PC-3 (cell line): ENCODE data around the gene LRP1B. TPM values are rescaled to one million over a fixed set of nuclear protein-coding genes. Genes with fewer than 3 reads are reported as not detected.

ENCODE experiments used
- ATAC-seq: fragments of 200-7000 bp; cut with Tn5 transposase; 2 replicates; pipeline ENCODE4 v1.9.1; 2020; ENCODE audit warnings: mild to moderate bottlenecking, moderate library complexity
- BruUV-seq: library from RNA; stranded (reverse); fragments of 400-500 nt; replicated peaks from 2 replicates; lab custom pipeline; 2021; lab: Mats Ljungman, UMichigan
- CTCF ChIA-PET: fragments of 300-600 bp; sonication (Branson Sonifier 250); formaldehyde crosslinking; loops from one replicate; lab custom pipeline; 2022; ENCODE audit warnings: antibody characterized with exemption; lab: Charles Lee
- POLR2A ChIA-PET: fragments of 300-600 bp; sonication (Branson Sonifier 250); formaldehyde crosslinking; loops from one replicate; lab custom pipeline; 2022; ENCODE audit warnings: antibody characterized with exemption; ENCODE audit not compliant: unreplicated experiment; lab: Charles Lee
- DNase-seq: peaks from one replicate; pipeline ENCODE4 v3.0.0-alpha.2; 2015
- H2AFZ ChIP-seq: fragments of 300-600 bp; sonication (generic); 2 replicates; pipeline ENCODE4 v1.6.0; 2016; ENCODE audit warnings: antibody characterized with exemption, low read length
- H3F3A ChIP-seq: fragments of 300-600 bp; sonication (generic); one replicate; pipeline ENCODE4 v1.6.0; 2017; ENCODE audit warnings: antibody characterized with exemption, low read length, control low read depth, mild to moderate bottlenecking; ENCODE audit not compliant: unreplicated experiment
- H3K27ac ChIP-seq: fragments of 300-600 bp; sonication (generic); 2 replicates; pipeline ENCODE4 v1.5.1; 2016; ENCODE audit warnings: mild to moderate bottlenecking, low read length
- H3K27me3 ChIP-seq: fragments of 300-600 bp; sonication (generic); 2 replicates; pipeline ENCODE4 v1.6.1; 2016; ENCODE audit warnings: low read length, mixed read lengths
- H3K36me3 ChIP-seq: fragments of 300-600 bp; sonication (generic); 2 replicates; pipeline ENCODE4 v1.6.1; 2016; ENCODE audit warnings: low read depth, mixed run types, low read length, mixed read lengths
- H3K4me1 ChIP-seq: fragments of 300-600 bp; sonication (generic); 2 replicates; pipeline ENCODE4 v1.5.1; 2016; ENCODE audit warnings: low read length; ENCODE audit not compliant: insufficient read depth
- H3K4me2 ChIP-seq: fragments of 300-600 bp; sonication (generic); 2 replicates; pipeline ENCODE4 v1.6.0; 2016; ENCODE audit warnings: low read length
- H3K4me3 ChIP-seq: fragments of 300-600 bp; sonication (generic); 2 replicates; pipeline ENCODE4 v1.5.1; 2016; ENCODE audit warnings: mild to moderate bottlenecking, low read length, mixed read lengths
- H3K79me2 ChIP-seq: fragments of 300-600 bp; sonication (generic); 2 replicates; pipeline ENCODE4 v1.6.1; 2017; ENCODE audit warnings: low read length, mixed read lengths
- H3K9ac ChIP-seq: fragments of 300-600 bp; sonication (generic); 2 replicates; pipeline ENCODE4 v1.6.0; 2016; ENCODE audit warnings: mild to moderate bottlenecking, low read length
- H3K9me2 ChIP-seq: fragments of 300-600 bp; sonication (generic); replicated peaks from 2 replicates; pipeline ENCODE4 v1.6.1; 2016; ENCODE audit warnings: mixed run types, low read length, mixed read lengths
- H3K9me3 ChIP-seq: fragments of 300-600 bp; sonication (generic); 2 replicates; pipeline ENCODE4 v1.6.1; 2016; ENCODE audit warnings: low read length, mixed read lengths
- H4K20me1 ChIP-seq: fragments of 300-600 bp; sonication (generic); 2 replicates; pipeline ENCODE4 v1.6.1; 2016; ENCODE audit warnings: low read length, mixed read lengths
- CTCF ChIP-seq: fragments of 300-600 bp; sonication (generic); conservative IDR thresholded peaks from 2 replicates; pipeline ENCODE4 v1.5.1; 2017; ENCODE audit warnings: antibody characterized with exemption, low read depth, mild to moderate bottlenecking, low read length
- EZH2 ChIP-seq: fragments of 300-600 bp; sonication (generic); IDR thresholded peaks from one replicate; pipeline ENCODE4 v1.6.1; 2017; ENCODE audit warnings: antibody characterized with exemption, mild to moderate bottlenecking, low read length; ENCODE audit not compliant: unreplicated experiment
- EZH2phosphoT487 ChIP-seq: fragments of 300-600 bp; sonication (generic); IDR thresholded peaks from 2 replicates; pipeline ENCODE4 v1.6.1; 2018; ENCODE audit warnings: mild to moderate bottlenecking, antibody characterized with exemption, low read length, borderline replicate concordance
- intact Hi-C: fragments of 100-400 bp; cut with micrococcal nuclease; formaldehyde crosslinking; loops from 2 replicates; pipeline ENCODE4 v1.9.0; 2023
- total RNA-seq: library from RNA; depleted of rRNA; stranded (reverse); fragments of >200 nt; gene quantifications from 2 replicates; pipeline ENCODE4 v1.2.3, GENCODE V29; 2014

Gene LRP1B
- total RNA-seq, 1 experiment from 2014 or later: 0.04 TPM

GRCh38 chr2:141384676-141385075 is 746.1 kb downstream of the LRP1B start:
- Histone ChIP-seq H3K9me2 (no peaks in the 10 kb centered on the region), H3K79me2 (no peaks in the 10 kb centered on the region), H3K9ac (no peak overlapping the region), H3K4me2 (no peak overlapping the region), H4K20me1 (no peaks in the 10 kb centered on the region), H2AFZ (no peak overlapping the region), H3K36me3 (no peaks in the 10 kb centered on the region), H3K4me1 (no peaks in the 10 kb centered on the region; the same call in 1 of the 2 replicates), H3F3A (no peaks in the 10 kb centered on the region), H3K9me3 (no peaks in the 10 kb centered on the region), H3K27me3 (no peaks in the 10 kb centered on the region), H3K27ac (no peak overlapping the region), H3K4me3 (no peak overlapping the region)
- TF ChIP-seq EZH2phosphoT487 (no peak), EZH2 (no peak), CTCF (no peak)
- intact Hi-C loops: no loop called here
- ATAC-seq: peak; percentile 81
- ChIA-PET CTCF (no interaction called here), POLR2A (interaction anchor here (0.5 to 0.6 kb wide), 2 partner anchors 22 to 27 kb away, joined by 3 read pairs; no protein-coding TSS in a partner anchor)
- no TSS peak for BruUV-seq
- DNase-seq: peak; percentile 59

GRCh38 chr2:141381946-141382345 is 748.9 kb downstream of the LRP1B start:
- Histone ChIP-seq H3K9ac (no peak overlapping the region), H4K20me1 (no peaks in the 10 kb centered on the region), H3K4me1 (no peaks in the 10 kb centered on the region; the same call in 1 of the 2 replicates), H2AFZ (no peak overlapping the region), H3K27me3 (no peaks in the 10 kb centered on the region), H3K4me2 (no peak overlapping the region), H3F3A (no peaks in the 10 kb centered on the region), H3K79me2 (no peaks in the 10 kb centered on the region), H3K9me3 (no peaks in the 10 kb centered on the region), H3K9me2 (no peaks in the 10 kb centered on the region), H3K4me3 (no peak overlapping the region), H3K27ac (no peak overlapping the region), H3K36me3 (no peaks in the 10 kb centered on the region)
- BruUV-seq: no TSS peak
- ATAC-seq (no peak), DNase-seq (no peak)
- POLR2A ChIA-PET: no interaction called here
- TF ChIP-seq EZH2: no peak
- no peak for TF ChIP-seq EZH2phosphoT487
- no peak for TF ChIP-seq CTCF
- intact Hi-C loops: no loop called here
- CTCF ChIA-PET: no interaction called here

GRCh38 chr2:141380008-141380979 is 750.5 kb downstream of the LRP1B start:
- Histone ChIP-seq H3K27ac (no peak overlapping the region), H3K9me2 (no peaks in the 10 kb centered on the region), H3K9ac (no peak overlapping the region), H3K79me2 (no peaks in the 10 kb centered on the region), H2AFZ (no peak overlapping the region), H3K27me3 (no peaks in the 10 kb centered on the region), H4K20me1 (no peaks in the 10 kb centered on the region), H3K4me2 (no peak overlapping the region), H3K4me1 (no peaks in the 10 kb centered on the region; the same call in 1 of the 2 replicates), H3K36me3 (no peaks in the 10 kb centered on the region), H3F3A (no peaks in the 10 kb centered on the region), H3K9me3 (no peaks in the 10 kb centered on the region), H3K4me3 (no peak overlapping the region)
- TF ChIP-seq EZH2 (no peak), CTCF (no peak), EZH2phosphoT487 (no peak)
- BruUV-seq: no TSS peak
- intact Hi-C loops: no loop called here
- DNase-seq (no peak), ATAC-seq (no peak)
- CTCF ChIA-PET: no interaction called here
- POLR2A ChIA-PET: no interaction called here
